ENCODE measurements around the gene HCRTR2.

Gene HCRTR2

DNA sequence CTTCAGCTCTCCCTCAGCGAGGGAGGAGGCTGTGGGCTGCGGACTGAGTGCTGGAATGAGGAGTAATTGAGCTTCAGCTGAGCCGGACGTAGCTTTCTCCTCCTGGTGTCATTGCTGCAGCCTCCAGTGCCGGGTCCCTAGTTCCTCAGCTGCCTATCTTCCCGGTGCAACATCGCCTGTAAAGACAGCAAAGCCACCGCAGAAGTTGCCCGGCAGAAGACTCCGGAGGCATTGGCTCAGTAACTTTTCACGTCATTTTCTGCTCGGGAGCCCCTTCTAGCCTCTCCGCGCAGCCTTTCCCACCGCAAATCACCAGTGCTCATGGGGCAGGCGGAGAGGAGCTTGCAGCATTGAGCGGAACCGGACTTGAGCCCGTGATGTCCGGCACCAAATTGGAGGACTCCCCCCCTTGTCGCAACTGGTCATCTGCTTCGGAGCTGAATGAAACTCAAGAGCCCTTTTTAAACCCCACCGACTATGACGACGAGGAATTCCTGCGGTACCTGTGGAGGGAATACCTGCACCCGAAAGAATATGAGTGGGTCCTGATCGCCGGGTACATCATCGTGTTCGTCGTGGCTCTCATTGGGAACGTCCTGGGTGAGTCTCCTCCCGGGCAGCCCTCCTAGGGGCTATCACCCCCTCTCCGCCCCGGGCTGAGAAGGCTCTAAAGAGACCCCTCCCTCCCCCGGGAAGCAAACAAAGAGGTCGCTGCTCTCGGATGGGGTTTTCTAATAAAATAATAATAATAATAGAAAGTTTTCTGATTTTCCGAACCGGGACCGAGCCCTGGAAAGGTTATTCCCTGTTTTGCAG is at the start of gene HCRTR2:
HCRTR2 (plus strand) TSS at position 305 of the 816 bp plus-strand sequence; CDS start at position 378, 73 bp downstream.
- no peak for DNase-seq (ENCODE audit: low read depth)
- H3K4me3 ChIP-seq (ENCODE audit: low read depth, low read length), result no peak within 1 kb of the TSS
- TF ChIP-seq, protein P1, sequence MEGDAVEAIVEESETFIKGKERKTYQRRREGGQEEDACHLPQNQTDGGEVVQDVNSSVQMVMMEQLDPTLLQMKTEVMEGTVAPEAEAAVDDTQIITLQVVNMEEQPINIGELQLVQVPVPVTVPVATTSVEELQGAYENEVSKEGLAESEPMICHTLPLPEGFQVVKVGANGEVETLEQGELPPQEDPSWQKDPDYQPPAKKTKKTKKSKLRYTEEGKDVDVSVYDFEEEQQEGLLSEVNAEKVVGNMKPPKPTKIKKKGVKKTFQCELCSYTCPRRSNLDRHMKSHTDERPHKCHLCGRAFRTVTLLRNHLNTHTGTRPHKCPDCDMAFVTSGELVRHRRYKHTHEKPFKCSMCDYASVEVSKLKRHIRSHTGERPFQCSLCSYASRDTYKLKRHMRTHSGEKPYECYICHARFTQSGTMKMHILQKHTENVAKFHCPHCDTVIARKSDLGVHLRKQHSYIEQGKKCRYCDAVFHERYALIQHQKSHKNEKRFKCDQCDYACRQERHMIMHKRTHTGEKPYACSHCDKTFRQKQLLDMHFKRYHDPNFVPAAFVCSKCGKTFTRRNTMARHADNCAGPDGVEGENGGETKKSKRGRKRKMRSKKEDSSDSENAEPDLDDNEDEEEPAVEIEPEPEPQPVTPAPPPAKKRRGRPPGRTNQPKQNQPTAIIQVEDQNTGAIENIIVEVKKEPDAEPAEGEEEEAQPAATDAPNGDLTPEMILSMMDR (IDR thresholded peaks at IDR 0.05; ENCODE audit: control insufficient read depth, extremely low read depth, insufficient read depth), result no peak

DNA sequence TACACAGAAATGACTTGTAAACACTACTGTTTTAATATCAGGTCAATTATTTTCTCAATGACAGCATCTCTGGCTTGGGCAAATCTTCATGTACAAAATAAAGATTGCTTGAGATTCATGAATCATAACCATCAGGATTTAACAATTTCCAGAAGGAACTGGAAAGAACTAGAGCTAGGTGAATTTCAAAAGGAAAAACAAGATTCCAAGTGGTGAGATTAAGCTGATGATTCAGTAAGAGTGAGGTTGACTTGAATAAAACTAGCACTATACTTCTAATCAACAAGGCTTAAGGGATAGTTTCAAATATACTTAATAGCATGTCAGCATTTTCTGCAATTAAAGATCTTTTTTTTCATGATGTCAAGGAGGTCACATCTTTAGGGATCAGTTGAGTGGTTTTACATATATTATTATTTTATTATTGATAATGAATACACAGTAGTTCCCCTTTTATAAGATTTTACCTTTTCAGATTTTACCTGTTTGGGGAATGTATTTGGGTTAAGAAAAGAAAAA is 43.5 kb upstream of the HCRTR2 start:
- TF ChIP-seq, protein P1 (IDR thresholded peaks at IDR 0.05; ENCODE audit: control insufficient read depth, extremely low read depth, insufficient read depth), result no peak
- no peak for DNase-seq (ENCODE audit: low read depth)
- no peak overlapping the region for H3K4me3 ChIP-seq (ENCODE audit: low read depth, low read length)

DNA sequence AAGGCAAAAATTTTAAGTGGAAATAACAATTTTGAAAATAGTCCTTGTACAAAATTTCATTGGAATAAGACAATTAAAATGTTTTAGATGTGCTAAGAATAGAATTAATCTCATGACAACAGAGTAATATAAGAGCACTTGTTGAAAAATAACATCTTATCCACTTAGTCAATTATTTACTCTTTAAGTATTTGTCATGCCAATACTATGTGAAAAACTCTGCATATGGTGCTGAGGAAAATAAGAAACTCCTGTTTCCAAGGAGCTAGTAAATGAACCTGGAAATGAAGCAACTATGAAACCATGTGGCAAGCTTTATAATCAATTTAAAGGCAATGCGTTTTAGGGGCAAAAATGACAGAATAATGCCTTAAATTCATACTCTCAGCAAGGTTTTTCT is 42.7 kb upstream of the HCRTR2 start:
- no peak overlapping the region for H3K4me3 ChIP-seq (ENCODE audit: low read depth, low read length)
- no peak for DNase-seq (ENCODE audit: low read depth)
- TF ChIP-seq, protein P1 (IDR thresholded peaks at IDR 0.05; ENCODE audit: control insufficient read depth, extremely low read depth, insufficient read depth), result no peak

DNA sequence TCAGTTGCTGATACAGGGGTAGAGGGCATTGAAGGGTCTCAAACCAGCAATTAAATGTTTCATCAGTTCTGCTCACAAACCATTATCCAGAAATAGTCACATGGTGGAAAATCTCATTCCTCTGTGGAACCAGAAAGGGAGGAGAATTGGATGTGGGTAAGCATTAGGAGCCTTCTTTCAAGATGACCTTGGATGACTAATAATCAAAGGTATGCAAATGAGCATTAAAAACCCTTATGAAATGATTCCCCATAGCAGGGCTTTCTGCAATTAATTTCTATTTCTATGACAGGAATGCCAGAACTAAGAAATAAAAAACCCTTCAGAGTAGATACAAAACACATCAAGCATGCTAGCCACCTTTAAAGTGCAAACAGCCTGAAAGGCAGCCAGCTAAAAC is 37.4 kb upstream of the HCRTR2 start:
- TF ChIP-seq, protein P1 (IDR thresholded peaks at IDR 0.05; ENCODE audit: control insufficient read depth, extremely low read depth, insufficient read depth), result no peak
- DNase-seq (ENCODE audit: low read depth), result no peak
- no peak overlapping the region for H3K4me3 ChIP-seq (ENCODE audit: low read depth, low read length)

DNA sequence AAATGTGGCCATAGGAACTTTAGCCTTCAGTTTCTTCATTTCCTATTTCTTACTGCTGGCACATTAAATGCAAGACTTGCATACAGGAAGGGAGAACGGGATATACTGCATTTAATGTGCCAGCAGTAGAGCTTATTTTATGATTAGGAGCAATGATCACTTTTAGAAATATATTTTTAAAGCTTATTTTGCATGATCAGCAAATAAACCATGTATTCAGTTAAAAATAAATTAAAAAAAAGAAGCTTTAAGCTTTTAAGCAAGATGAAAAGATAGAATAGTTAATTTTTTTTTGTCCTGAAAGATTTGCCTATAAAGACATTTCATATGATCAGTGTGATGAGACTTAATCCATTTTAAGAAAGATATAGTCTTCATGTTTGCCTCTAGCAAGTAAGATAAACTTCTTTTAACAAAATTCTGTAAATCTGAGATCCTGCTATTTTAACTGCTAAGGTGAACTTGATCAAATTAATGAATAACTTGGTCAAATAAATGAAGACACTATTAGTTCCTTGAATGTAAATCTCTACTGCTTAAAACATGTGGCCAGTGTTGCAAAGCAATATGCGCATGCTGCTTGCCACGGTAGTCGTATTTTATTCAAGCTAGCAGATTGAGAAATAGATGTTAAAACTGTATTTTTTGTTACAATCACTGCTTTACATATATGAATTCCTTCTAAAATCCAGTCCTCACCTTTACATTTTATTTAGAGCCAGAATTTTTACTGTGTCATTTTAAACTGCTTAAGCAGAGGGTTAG is 36.2 kb upstream of the HCRTR2 start:
- TF ChIP-seq, protein P1 (IDR thresholded peaks at IDR 0.05; ENCODE audit: control insufficient read depth, extremely low read depth, insufficient read depth), result no peak
- no peak overlapping the region for H3K4me3 ChIP-seq (ENCODE audit: low read depth, low read length)
- no peak for DNase-seq (ENCODE audit: low read depth)

DNA sequence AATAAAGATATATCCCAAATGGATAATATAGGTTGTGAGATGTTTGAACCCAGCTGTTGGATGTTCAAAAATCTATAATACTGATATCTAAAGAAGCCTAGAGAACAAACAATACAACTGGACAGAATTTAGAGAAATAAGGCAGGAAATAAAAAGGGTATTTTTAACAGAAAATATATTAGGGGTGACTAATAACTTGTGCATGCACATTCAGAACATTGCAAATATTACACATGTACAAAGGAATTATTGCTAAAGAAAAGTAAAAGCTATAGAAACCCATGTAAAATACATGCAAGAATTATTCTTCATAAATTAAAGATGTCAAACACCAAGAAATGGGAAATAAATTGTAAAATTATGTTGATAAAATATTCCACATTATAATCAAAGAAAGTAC is 32.7 kb upstream of the HCRTR2 start:
- no peak for DNase-seq (ENCODE audit: low read depth)
- TF ChIP-seq, protein P1 (IDR thresholded peaks at IDR 0.05; ENCODE audit: control insufficient read depth, extremely low read depth, insufficient read depth), result no peak
- no peak overlapping the region for H3K4me3 ChIP-seq (ENCODE audit: low read depth, low read length)

Measured in LNCaP clone FGC (cell line).